Epithelial cell of prostate (primary cell): Measurements from ENCODE around the gene TAS1R2.

ENCODE experiments used
- DNase-seq: peaks from one replicate; pipeline ENCODE4 v3.0.0-alpha.2; 2011; ENCODE audit warnings: low read depth, low spot score
- H3K27ac ChIP-seq: fragments of 450-650 bp; 2 replicates; pipeline ENCODE4 v1.5.1; 2017; ENCODE audit warnings: mild to moderate bottlenecking

The TAS1R2 gene

DNA sequence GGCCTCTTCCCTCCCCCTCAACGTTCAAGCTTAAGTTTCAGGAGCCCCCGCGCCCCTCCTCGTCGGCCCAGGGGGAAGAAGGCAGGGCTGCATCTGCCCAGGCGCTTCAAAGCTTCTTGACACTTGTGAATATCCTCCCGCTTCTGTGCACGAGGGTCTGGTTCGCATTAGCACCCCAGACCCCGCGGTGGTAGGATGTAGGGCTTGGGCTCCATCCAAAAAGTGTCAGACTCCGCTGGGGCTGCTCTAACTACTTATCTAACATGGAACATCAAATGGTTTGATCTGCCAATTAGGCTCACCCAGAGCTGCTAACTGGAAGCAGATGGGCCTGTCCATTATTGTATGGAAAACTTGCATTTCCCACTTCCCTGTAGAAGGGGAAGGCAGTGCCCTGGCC is 28.9 kb downstream of the TAS1R2 start:
- no peak for DNase-seq
- H3K27ac ChIP-seq = no peak overlapping the region

DNA sequence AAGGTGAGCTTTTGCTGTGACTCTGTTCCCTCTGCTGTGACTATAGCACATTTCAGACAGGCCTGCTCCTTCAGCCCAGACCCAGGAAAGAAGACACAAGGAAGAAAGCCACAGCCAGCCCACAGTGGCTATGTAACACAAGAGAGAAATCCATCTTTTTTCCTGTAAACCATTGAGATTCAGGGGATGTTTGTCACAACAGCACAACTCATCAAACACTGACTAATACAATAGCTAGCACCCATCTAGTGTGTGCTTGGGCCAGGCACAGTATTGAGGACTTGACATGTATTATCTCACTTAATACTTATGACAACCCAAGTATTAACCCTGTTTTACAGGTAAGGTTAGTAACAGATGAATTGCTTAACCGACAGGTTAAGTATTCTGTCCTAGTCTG is 29.8 kb downstream of the TAS1R2 start:
- no peak overlapping the region for H3K27ac ChIP-seq

DNA sequence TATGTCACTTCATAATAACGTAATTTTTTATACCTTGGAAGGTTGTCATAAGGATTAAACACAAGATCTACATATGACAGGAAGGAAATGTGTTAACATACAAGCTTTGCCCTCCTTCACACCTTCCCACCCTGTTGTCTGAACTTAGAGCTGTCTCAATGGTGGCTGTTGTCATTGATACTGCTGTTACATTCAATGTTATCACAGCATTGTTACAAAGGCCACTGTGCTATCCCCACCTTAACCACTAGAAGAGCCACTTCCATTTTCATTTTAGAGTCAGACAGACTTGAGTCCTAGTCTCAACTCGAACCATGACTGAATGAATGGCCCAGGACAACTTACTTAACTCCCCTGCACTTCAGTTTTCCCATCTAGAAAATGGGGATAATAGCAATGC is 31.2 kb downstream of the TAS1R2 start:
- no peak for DNase-seq
- H3K27ac ChIP-seq = no peak overlapping the region

More for the DNA sequence above, 29.8 kb downstream of the TAS1R2 start:
- no peak for DNase-seq

DNA sequence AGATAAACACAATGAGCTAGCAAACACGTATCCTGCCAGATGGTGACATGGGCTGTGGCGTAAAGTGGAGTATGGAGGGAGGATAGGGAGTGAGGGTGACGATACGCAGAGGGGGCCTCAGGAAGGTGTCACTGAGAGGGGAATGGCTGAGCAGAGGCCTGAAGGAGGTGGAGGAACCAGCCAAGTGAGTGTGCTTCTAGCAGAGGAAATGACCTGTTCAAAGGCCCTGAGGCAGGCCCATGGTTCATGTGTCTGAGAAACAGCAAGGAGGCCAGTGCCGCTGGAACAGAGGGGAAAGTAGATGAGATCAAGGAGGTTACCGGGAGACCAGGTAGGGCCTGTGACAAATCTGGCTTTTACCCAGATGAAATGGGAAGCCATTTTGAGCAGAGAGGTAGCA is 36.0 kb downstream of the TAS1R2 start:
- H3K27ac ChIP-seq = no peak overlapping the region
- no peak for DNase-seq

DNA sequence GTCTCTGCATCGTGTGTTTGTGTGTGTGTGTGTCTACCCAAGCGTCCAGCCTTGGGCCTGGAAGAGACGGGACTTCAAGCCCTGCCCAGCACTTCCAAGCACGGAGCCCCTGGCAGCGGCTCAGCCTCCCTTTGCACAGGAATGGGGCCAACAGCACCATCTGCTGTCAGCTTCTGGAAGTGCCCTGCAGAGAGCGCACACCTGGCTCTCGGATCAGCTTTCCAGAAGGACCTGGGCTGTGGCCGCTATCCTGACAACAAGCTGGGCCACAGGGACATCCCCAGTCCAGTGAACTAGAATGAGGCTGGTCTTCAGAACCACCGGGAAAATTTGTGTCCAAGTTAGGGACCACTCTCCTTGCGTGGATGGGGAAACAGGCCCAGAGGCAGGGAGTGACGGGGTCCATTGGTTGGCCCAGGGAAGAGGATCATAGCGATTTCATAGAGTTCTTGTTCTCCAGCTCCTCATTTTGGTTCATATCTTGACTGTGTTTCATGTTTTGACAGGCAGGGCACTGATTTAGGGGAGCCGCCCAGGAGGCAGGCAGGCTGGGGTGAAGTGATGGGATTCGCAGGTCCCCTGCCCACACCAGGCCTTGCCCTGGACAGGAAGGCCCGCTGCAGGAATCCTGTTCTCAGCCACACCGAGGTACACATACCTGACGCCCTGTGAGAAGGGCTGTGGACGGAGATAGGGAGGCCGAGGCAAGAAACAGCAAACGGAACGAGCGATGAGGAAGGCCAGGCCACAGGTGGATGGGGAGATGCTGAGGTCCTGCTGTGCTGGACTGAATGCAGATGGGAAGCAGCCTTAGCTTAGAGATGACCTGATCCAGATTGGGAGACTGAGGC is 38.4 kb downstream of the TAS1R2 start:
- H3K27ac ChIP-seq = no peak overlapping the region
- DNase-seq = no peak

DNA sequence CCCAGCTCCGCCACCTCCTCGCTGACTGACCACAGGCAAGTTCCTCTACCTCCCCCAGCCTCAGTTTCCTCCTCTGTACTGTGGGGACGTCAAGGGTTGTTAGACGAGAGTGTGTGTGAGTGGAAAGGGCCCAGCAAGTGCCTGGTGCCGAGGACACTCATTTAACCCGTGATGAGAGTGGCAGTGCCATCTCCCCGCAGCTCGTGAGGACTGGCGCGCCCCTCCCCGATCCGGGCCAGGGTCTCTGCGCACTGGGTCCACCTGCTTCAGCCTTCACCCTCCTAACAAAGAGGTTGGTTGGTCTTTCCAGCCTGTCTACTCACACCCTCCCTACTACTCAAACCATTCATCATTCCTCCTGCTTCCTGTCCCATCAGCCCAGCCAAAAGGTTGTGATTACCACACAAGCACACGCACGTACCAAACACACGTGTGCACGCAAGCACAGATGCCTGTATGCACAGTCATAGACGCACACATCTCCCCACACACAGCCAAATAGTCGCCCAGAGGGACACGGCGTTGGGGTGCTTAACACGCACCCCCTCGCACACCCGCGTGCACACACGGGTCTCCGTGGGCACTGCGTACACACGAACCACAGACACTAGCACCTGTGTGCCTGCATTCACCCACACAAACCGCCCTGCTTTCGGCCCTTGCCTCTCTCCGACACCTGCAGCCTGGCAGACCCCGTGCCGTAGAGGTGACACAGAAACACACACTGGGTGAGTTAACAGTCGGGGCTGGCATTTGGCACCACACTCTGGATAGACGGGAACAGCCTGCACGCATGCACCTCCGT is 39.3 kb downstream of the TAS1R2 start:
- no peak for DNase-seq
- no peak overlapping the region for H3K27ac ChIP-seq

DNA sequence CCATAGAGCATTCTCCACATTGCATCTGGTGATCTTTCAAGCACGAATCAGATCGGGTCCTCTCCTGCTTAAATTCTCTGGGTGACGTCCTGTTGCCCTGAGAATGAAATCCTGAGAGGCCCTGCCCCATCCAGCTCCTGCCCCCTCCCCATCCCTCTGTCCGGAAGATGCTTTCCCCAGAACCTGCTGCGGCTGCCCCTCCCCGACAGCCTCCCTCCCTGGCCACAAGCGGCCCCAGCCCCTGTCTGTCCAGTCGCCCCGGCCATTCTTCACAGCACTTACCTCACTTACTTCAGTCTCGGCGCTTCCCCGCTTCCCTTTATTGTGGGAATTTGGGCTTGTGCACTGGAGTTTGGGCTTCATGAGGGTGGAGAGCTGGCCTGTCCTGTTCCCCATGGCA is 40.3 kb downstream of the TAS1R2 start:
- no peak overlapping the region for H3K27ac ChIP-seq
- DNase-seq = no peak

DNA sequence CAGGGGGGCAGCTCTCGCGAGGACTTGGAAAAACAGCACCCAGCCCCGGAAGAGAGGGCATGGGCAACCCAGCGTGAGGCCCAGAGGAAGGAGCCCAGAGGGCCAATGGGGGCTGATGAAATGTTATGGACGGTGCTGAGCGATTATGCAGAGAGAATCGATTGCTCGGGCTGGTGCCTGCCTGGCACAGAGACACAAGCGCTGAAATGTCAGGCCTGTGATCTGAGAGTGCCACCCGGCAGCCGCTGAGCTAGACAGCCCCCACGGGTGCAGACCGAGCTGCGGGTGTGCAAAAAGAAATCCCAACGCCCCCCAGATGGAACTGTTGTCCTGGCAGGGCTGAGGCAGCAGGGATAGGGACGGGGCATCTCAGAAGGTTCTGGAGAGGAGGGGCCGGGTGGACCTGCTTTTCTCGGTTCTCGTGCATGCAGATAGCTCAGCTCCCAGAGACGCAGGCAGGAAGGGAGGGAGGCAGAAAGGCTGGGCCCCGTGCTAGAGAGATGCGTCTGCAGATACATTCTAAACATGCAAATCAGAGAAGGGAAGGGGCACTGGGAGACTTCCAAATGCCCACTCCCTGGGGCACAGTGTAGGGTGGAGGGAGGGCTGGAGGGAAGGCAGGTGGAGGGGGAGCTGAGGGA is 41.5 kb downstream of the TAS1R2 start:
- no peak overlapping the region for H3K27ac ChIP-seq
- DNase-seq = no peak

DNA sequence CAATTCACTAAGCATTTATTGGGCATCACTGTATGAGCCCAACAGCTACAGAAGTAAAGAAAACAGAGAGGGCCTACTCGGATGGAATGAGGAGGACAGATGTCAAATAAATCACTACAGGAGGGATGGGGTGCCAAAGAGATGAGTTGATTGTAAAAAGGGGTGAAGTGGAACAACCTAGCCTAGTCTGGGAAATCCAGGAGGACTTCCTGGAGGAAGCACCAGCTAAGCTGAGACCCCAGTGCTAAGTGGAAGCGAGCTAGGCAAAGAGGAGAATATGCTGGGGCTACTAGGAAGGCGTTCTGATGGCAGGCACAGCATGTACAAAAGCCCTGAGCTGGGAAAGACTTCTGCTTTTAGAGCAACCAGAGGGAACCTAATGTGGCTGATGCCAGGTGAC is 42.1 kb downstream of the TAS1R2 start:
- no peak for DNase-seq
- no peak overlapping the region for H3K27ac ChIP-seq

DNA sequence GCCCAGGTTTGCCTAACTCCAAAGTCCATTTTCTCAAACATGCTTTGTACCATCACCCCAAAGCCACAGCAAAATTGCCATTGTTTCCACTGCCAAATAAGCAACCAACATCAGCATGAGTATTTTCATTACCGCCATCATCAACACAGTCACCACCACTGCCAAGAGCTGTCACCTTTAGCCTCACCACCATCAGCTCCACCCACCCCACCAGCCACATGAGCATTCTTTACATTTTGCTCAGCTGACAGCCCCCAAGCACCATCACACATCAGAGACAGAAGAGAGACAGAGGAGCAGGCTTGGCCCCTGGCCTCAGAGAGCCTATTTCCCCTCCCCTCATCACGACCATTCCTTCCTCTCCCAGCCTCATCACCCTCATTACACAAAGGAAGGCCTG is 42.7 kb downstream of the TAS1R2 start:
- H3K27ac ChIP-seq = no peak overlapping the region
- DNase-seq = no peak

DNA sequence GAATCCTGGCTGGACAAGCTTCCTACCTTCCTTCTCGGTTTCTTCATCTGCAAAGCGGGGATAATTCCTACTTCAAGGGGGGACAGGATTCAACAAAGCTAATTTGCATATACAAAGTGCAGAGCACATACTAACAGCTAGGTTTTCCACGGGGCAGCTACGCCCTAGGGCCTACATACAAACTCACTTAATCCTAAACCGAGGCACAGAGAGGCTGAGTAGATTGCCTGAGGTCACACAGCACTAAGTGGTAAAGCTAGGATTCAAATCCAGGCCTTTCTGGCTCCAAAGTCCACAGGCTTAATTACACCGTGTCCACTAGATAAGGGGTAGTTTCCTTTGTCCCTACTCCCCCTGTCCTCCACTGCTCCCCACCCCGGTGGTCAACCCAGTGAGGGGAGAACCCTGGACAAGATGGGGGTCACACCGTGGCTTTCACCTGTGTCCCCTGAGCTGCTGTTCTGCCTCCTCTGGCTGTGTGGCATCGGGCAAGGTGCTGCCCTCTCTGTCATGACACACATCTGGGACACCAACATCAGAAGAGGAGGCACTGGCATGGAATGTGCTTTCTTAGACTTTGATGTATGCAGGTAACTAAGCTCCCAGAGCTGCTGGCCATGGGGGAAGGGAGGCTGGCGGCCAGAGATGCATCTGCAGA is 44.5 kb downstream of the TAS1R2 start:
- no peak for DNase-seq
- no peak overlapping the region for H3K27ac ChIP-seq

DNA sequence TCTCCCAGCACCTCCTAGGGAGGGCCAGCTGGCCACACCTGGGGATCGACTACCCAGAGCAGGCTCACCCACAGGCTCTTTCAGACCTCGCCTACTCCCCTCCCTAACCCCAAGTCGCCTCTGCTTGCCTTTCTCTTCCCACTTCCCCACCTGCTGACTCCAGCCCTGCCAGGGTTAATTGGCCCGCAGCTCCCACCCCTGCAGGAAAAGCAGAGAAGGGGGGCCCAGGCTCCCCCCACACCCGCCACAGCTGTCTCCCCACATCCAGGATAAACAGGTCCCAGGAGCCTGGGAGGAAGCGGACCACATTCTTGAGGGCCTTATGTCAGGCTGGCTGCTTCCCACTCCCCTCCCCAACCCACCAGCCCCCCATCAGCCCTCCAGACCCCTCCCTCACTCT is 45.0 kb downstream of the TAS1R2 start:
- H3K27ac ChIP-seq = no peak overlapping the region
- no peak for DNase-seq

DNA sequence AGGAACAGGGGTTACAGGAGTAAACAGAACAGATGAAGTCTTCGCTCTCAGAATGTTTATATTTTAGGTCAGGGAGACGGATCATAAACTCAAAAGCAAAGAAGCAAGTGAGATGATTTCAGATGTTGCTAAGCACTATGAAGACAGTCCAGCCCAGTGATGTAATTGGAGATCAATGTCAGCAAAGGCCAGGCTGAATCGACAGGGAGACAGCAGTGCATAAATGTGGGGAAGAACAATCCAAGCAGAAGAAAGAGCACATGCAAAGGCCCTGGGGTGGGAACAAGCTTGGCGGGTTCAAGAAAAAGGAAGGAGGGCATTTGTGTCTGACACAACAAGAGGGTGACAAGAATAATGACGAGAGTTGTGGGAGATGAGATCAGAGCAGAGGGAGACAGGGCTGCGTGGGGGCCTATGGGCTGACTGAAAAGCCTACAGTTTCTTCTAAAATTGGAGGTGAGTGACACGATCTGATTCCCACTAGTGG is 47.0 kb downstream of the TAS1R2 start:
- DNase-seq = no peak

DNA sequence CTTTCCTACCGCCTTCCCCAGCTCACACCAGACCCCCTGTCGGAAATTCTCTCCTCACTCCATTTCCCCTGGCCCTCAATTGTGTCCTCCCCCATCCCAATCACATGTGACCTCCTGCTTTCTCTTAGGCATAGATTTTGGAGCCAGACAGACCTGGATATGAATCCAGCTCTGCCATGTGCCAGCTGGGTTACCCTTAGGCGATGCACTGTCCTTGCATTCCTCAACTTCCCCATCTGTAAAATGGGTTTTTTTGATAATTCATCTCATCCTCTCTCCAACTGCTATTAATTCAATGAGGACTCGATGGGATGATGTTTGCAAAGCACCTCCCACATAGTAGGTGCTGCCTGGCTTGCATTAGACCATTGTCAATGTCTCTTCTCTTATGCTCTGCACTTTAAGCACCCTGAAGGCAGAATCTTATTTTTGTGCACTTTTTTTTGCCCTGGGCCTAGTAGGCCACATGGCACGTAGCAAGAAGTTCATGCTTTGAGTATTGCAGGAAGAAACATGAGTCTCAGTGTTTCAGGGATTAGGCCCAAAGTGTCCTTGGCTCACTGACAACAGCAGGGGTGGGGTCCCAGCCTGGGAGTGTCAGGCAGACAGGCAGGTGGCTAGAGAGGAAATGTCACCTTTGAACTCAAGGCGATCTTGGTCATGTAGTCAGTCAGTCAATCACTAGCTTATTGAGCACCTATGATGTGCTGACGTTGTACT is 47.6 kb downstream of the TAS1R2 start:
- H3K27ac ChIP-seq = no peak overlapping the region
- DNase-seq = no peak

More for the DNA sequence above, 47.0 kb downstream of the TAS1R2 start:
- H3K27ac ChIP-seq = no peak overlapping the region

DNA sequence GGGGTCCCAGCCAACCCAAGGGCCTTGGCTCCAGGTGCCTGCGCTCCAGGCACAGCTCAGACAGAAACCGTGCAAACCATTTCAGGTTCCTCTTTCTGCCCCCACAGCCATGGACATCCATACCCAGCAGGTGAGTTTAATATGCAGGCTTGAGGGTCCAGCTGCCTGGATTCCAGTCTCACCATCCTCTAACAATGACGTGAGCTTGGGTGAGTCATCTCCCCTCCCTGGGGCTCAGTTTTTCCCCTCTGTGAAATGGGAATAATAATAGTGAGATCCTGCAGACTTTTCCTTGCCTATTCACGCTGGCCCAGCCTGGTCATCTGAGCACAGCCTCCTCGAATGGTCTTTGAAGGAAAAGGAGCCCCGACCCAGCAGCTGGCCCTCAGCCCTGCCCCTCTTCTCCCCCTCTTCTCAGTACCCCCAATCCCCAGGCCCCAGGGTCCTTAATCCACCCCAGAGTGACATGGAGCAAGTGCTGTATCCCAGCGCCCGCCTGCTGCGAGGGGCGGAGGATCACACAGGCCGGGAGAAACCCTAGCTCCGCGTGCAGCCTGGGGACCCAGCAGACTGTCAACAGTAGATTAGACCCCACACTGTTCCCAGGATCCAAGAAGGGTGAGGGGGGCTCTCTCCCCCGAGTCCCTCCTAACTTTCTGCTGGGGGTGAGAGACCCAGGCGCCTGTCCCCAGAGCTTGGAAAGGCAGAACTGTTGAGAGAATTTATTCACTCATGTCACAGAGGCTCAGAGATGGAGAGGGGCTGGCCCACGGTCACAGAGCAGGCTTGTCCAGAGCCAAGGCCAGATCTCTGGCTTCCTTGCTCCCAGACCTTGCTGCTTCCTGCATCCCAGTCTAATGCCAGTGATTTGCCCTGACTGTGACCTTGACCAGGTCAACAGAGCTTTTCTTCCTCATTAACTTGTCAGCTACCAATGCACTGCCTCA is 49.2 kb downstream of the TAS1R2 start:
- DNase-seq = no peak

DNA sequence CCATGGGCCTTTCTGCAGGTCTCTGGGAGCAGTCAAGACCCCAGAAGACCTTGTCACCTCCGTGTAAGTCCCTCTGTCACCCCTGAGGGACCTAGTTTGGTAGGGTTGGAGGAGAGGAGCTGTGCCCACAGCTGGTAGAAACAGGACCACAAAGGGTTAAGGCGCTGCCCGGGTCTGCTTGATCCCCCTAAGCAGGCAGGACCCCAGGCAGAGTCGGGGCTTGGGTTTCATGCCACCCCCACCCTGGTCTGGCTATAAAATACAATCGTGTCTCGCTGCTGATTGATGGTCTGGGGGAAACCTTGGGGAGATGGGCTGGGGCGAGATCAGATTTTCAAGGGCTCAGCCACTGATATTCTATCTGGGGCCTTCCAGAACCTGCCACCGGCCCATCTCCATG is 50.9 kb downstream of the TAS1R2 start:
- DNase-seq = no peak
- no peak overlapping the region for H3K27ac ChIP-seq

More for the DNA sequence above, 49.2 kb downstream of the TAS1R2 start:
- H3K27ac ChIP-seq = no peak overlapping the region

DNA sequence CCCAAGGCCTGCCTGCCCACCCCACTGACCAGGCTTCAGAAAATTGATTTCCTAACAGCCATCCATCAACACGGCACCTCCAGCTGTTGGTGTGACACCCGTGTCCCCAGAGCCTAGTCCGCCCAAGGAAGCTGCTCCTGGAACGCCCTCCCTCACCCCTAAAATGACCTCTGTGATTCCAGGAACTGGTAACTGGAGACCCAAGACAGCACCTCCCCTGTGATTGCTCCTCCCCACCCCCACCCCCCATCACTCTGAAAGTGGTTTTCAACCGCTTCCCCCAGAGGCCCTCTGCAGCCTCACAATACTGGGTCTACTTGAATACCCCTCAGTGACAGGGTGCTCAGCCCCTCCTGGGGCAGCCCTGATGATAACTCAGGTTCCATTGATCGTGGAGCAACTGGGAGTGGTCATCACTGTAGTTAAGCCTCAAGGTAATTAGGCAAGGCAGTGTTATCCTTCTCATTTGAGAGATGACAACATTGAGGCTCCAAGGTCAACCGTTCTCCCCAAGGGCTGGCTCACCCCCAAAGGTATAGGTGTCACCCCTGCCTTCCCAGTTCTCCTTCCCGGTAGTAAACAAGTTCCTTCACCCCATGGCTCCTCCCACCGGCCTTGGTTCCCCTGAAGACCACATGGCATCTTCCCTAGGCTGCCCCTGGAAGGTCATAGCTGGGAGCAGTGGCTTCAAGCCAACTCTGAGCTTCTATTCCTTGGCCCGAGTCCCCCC is 52.0 kb downstream of the TAS1R2 start:
- no peak for DNase-seq
- no peak overlapping the region for H3K27ac ChIP-seq
